Glutamatergic neuron (in vitro differentiated cells): ENCODE measurements around the gene NRIP1. TPM values are rescaled to one million over a fixed set of nuclear protein-coding genes. Genes with fewer than 3 reads are reported as not detected.
A peak's percentile ranks its signal among the peaks of the same experiment; 100 is the strongest.

Experiments
- DNase-seq: peaks from one replicate; pipeline ENCODE4 v3.0.0; 2022
- H3K27ac Mint-ChIP-seq: one replicate; pipeline ENCODE4 v1.8.0; 2020; ENCODE audit warnings: mild to moderate bottlenecking, mixed read lengths, inconsistent platforms; ENCODE audit not compliant: unreplicated experiment
- H3K27me3 Mint-ChIP-seq: one replicate; pipeline ENCODE4 v1.8.0; 2020; ENCODE audit warnings: mild to moderate bottlenecking, moderate library complexity, mixed read lengths, inconsistent platforms; ENCODE audit not compliant: unreplicated experiment
- H3K36me3 Mint-ChIP-seq: one replicate; pipeline ENCODE4 v1.8.0; 2020; ENCODE audit warnings: mild to moderate bottlenecking, mixed read lengths, inconsistent platforms; ENCODE audit not compliant: unreplicated experiment
- H3K4me1 Mint-ChIP-seq: one replicate; pipeline ENCODE4 v1.8.0; 2020; ENCODE audit warnings: mild to moderate bottlenecking, low read depth, mixed read lengths, inconsistent platforms; ENCODE audit not compliant: unreplicated experiment
- H3K4me3 Mint-ChIP-seq: one replicate; pipeline ENCODE4 v1.8.0; 2020; ENCODE audit warnings: mild to moderate bottlenecking, mixed read lengths, inconsistent platforms; ENCODE audit not compliant: unreplicated experiment
- H3K9me3 Mint-ChIP-seq: one replicate; pipeline ENCODE4 v1.8.0; 2020; ENCODE audit warnings: mild to moderate bottlenecking, moderate library complexity, mixed read lengths, inconsistent platforms; ENCODE audit not compliant: unreplicated experiment
- CTCF ChIP-seq: fragments of 200-600 bp; sonication (generic); IDR thresholded peaks from one replicate; pipeline ENCODE4 v1.5.0; 2021; ENCODE audit not compliant: partially characterized antibody, unreplicated experiment
- long read RNA-seq: library from polyadenylated mRNA; unstranded; transcript quantifications from one replicate; pipeline ENCODE4 v2.0.0, GENCODE V29; 2020; ENCODE audit not compliant: unreplicated experiment
- total RNA-seq: library from RNA; stranded (reverse); fragmentation: NEBNext Ultra II Directional; extraction: Animal tissue kit (Norgen Biotek cat#: 25700); gene quantifications from one replicate; pipeline ENCODE4 v1.2.1, GENCODE V29; 2021; ENCODE audit not compliant: unreplicated experiment

Gene NRIP1
- 51.5 TPM for total RNA-seq
- long read RNA-seq, partial matches to known transcripts: 0 of 2 reads
- long read RNA-seq, other reads (novel, unspliced or antisense): 2 of 2 reads

DNA sequence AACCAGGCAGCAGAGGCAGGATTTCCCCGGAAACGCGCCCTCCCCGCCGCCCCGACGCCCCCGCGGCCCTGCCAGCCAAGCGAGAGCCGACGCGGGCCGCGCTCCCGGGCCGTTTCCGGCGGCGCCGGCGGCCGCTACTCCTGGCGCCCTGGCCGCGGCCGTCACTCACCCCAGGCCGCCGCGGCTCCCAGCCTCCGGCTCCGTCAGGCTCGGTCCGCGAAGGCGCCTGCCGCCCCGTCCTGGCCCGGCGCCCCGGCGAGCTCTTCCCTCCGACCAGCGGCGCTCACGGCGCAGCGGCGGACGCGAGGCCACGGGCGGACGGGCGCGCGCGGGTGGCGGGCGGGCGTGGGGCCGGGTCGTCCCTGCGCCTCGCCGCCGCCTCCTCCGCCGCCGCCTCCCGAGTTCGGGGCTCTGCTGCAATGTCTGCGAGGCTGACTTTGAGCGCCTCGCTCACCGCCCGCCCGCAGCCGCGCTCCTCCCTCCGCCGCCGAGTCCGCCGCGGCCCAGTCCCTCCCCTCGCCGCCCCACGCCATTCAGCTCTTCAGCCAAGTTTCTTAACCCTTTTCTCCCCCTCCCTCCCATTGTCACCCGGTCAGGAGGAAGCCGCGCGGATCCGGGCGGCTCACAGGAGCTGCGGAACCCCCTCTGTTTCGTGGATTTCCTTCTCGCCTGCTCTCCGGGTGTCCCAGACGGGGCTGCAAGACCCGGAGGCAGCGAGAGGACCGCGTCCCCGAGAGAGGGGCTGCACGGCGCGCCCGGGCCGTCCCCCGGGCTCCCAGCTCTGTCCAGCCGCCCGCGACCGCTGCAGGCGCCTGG lies at the start of gene NRIP1:
TSS of gene NRIP1 (minus strand) at position 425 of the 816 bp plus-strand sequence. CDS start 96,808 bp downstream, outside the sequence.
- Mint-ChIP-seq H3K36me3 (no peaks in the 10 kb centered on the region), H3K27ac (peak within 1 kb of the TSS; percentile 99), H3K4me3 (peak within 1 kb of the TSS; percentile 99), H3K9me3 (peaks cover 20% of the 10 kb centered on the region), H3K27me3 (peaks cover 13% of the 10 kb centered on the region), H3K4me1 (peaks cover 33% of the 10 kb centered on the region)
- TF ChIP-seq CTCF: no peak
- peak; percentile 92 for DNase-seq

DNA sequence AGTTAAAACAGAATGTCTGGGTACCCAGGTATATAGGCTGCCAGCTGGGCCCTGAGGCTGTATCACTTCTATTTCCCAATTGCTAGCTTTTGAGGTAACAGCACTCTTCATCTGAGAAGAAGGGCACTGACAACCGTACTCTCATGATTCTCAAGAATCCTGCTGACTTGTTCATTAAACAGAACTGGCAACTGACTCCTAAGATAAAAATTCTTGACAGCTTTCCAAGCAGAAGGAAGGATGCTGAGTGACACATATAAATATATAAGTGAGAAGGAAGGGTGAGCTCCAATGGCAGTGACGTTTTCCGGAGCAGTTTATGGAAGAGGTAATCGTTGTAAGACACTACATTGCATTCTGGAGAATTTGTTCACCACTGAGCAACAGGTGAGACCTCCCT lies 48.1 kb upstream of the NRIP1 start:
- Mint-ChIP-seq H3K4me1 (no peaks in the 10 kb centered on the region), H3K36me3 (no peaks in the 10 kb centered on the region), H3K27ac (no peak overlapping the region), H3K9me3 (no peaks in the 10 kb centered on the region), H3K4me3 (no peak overlapping the region), H3K27me3 (no peaks in the 10 kb centered on the region)
- DNase-seq: no peak
- no peak for TF ChIP-seq CTCF

DNA sequence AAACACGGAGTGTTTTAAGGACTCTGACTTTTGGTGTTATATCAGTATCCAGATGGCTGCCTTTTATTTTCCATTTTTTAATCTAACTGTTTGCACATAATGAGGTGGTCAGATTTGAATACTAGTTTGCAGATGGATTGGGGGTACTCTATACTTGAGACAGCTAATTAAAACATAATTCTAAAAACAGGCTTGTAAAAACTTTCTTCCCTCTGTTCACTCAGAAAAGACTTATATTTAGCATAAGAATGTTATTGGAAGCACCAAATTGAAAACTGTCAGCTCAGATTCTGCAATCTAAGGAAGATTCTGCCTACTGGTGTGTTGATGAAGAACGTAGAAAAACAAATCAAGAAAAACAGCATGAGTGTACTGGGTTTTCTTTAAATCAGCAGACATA lies 44.0 kb upstream of the NRIP1 start:
- H3K36me3 Mint-ChIP-seq: no peaks in the 10 kb centered on the region
- DNase-seq: no peak
- no peak overlapping the region for H3K27ac Mint-ChIP-seq
- H3K27me3 Mint-ChIP-seq: no peaks in the 10 kb centered on the region
- no peaks in the 10 kb centered on the region for H3K9me3 Mint-ChIP-seq
- TF ChIP-seq CTCF: no peak
- peaks cover 10% of the 10 kb centered on the region for H3K4me1 Mint-ChIP-seq
- no peak overlapping the region for H3K4me3 Mint-ChIP-seq

DNA sequence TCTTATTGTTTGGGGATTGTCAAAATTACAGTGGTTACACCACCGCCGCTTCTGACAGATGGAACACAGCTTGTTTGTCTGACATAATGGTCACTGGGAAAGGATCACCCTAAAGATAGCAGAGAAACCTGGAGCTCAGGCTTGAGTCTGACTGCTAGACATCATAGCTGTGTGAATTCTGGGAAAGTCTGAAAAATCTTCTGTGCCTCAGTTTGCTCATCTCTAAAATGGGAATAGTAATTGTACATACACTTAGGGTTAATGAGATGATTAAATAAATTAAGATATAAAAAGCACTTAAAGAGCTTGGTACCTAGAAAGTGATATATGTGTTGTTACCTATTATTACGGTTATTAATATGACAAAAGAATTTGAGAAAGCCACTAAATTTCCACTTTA lies 39.7 kb upstream of the NRIP1 start:
- DNase-seq: no peak
- Mint-ChIP-seq H3K27ac (no peak overlapping the region), H3K36me3 (no peaks in the 10 kb centered on the region)

More for the DNA sequence above, 39.7 kb upstream of the NRIP1 start:
- no peaks in the 10 kb centered on the region for H3K27me3 Mint-ChIP-seq
- no peak overlapping the region for H3K4me3 Mint-ChIP-seq
- peaks cover 2% of the 10 kb centered on the region for H3K9me3 Mint-ChIP-seq
- peaks cover 10% of the 10 kb centered on the region for H3K4me1 Mint-ChIP-seq
- no peak for TF ChIP-seq CTCF
